SKM-1 treated with dmso at 0.1 percent for 144 hours (cell line): ENCODE measurements around the gene HSPBP1.
A peak's percentile ranks its signal among the peaks of the same experiment; 100 is the strongest.

Source experiments
- DNase-seq: peaks from one replicate; lab custom pipeline; 2025; ENCODE audit not compliant: unreplicated experiment; lab: John Stamatoyannopoulos, UW

HSPBP1 gene

GRCh38 chr19:55305491-55305890 lies 25.6 kb upstream of the HSPBP1 start:
- no peak for DNase-seq

GRCh38 chr19:55304980-55305379 lies 25.1 kb upstream of the HSPBP1 start:
- DNase-seq, result no peak

- DNase-seq, result no peak
Observed at GRCh38 chr19:55304279-55304978, 24.5 kb upstream of the HSPBP1 start.

- no peak for DNase-seq
Observed at GRCh38 chr19:55303477-55303876, 23.6 kb upstream of the HSPBP1 start.

GRCh38 chr19:55302318-55302703 lies 22.4 kb upstream of the HSPBP1 start:
- DNase-seq, result no peak

GRCh38 chr19:55301459-55302317 lies 21.8 kb upstream of the HSPBP1 start:
- DNase-seq, result peak; percentile 42

GRCh38 chr19:55300886-55301458 lies 21.1 kb upstream of the HSPBP1 start:
- DNase-seq, result no peak

- DNase-seq, result no peak
Observed at GRCh38 chr19:55299991-55300390, 20.1 kb upstream of the HSPBP1 start.

- DNase-seq, result no peak
Observed at GRCh38 chr19:55297267-55297666, 17.4 kb upstream of the HSPBP1 start.

- no peak for DNase-seq
Observed at GRCh38 chr19:55289117-55289796, 9.3 kb upstream of the HSPBP1 start.

- DNase-seq, result no peak
Observed at GRCh38 chr19:55287361-55288079, 7.6 kb upstream of the HSPBP1 start.

- no peak for DNase-seq
Observed at GRCh38 chr19:55285229-55285890, 5.5 kb upstream of the HSPBP1 start.

GRCh38 chr19:55284405-55285058 lies 4.6 kb upstream of the HSPBP1 start:
- no peak for DNase-seq

- no peak for DNase-seq
Observed at GRCh38 chr19:55283548-55284377, 3.9 kb upstream of the HSPBP1 start, which contains the start of gene BRSK1. Gene BRSK1, plus strand, starts transcription at chr19:55283997. Its CDS starts 446 bp downstream, at chr19:55284443.

- no peak for DNase-seq
Observed at GRCh38 chr19:55279340-55279739, 570 bp downstream of the HSPBP1 start.

GRCh38 chr19:55278391-55279135 lies 1.3 kb downstream of the HSPBP1 start:
- no peak for DNase-seq

GRCh38 chr19:55277494-55277893 lies 2.4 kb downstream of the HSPBP1 start:
- DNase-seq, result no peak
